GM12801 (cell line): Measurements from ENCODE around the gene SLC12A8.

Experiments used
- CTCF ChIP-seq: IDR thresholded peaks from one replicate; pipeline ENCODE4 v1.5.1; 2011; ENCODE audit warnings: control low read depth; ENCODE audit not compliant: insufficient read length; ENCODE audit errors: extremely low read depth

Gene SLC12A8

GRCh38 chr3:125172346-125172745, 40.2 kb downstream of the SLC12A8 start:
- no peak for TF ChIP-seq CTCF

DNA sequence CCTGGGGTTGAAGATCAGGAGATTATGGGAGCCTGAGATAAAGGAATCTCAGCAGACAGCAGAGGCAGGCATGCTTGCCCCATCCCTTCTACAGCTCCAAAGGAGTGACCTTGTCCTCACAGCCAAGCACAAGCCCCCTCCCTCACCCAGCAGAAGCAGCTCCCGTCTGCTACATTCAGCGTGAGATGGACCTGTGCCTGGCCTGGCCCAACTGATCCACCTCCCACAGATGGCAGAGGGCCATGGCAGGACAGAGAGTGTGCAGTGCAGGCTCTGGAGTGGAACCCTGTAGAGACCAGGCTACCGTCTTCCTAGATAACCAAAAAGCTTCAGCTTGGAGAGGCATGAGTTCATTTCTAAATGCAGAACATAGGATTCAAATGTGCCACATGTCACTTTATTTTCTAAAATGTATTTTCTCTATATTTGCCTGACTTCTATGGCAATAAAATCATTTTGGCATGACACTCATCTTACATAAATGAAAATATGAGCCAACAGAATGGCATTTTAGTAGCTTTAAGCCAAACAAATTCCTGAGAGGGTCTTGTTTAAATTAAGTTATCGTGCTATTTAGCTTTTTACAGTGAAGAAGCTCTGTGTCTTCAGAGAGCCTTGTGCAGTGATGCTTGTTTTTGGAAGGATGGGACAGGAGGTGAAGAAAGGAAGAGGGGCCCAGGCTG, 43.7 kb downstream of the SLC12A8 start:
- TF ChIP-seq CTCF, result no peak

DNA sequence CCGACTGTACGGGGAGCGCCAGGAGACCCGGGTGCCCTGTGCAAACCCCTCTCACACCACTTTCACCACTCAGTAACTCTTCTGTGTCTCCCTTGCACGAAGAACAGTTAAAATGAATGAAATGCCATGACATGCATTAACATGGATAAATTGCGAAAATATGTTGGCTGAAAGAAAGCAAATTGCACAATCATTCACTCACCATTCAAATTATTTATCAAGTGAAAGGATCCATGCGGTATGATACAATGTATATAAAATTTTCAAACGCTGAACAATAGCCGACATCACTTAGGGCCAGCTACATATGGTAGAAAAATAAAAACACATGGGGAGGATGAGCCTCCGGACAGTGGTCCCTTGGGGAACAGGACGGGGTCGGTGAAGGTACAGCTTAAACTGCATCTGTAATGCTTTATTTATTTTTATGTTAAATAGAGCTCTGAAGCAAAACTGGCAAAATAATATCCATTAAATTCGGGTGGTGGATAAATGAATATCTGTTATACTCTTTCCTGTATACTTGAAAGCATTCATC, 45.9 kb downstream of the SLC12A8 start:
- TF ChIP-seq CTCF, result no peak

DNA sequence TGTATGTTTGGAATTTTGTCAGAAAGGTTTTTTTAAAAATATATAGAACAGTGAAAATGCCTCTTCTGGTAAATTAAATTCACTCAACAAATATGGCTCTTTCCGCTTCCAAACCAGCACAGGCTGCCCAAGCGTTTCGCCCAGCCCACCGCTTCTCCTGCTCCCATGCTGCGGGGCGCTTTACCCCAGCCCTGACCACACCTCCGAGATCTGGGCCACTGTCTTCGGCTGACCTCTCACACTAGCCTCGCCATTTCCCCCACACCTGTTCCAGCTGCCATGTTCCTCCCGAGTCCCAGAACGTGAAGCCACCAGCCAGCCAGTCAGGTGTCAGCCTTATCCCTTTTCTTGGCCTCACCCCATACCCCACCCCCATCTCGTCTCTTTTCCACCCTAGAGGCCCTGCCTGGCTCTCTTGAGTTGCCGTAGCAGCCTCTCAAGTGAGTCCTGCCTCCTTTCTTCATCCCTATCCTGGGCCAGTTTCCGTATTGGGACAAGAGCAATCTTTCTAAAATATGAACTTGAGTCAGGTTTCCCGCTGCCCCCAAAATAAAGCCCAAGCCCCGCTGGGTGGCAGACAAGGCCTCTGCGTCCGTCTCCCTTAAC, 46.5 kb downstream of the SLC12A8 start:
- TF ChIP-seq CTCF, result no peak

GRCh38 chr3:125165189-125165947, 47.2 kb downstream of the SLC12A8 start:
- TF ChIP-seq CTCF, result no peak

DNA sequence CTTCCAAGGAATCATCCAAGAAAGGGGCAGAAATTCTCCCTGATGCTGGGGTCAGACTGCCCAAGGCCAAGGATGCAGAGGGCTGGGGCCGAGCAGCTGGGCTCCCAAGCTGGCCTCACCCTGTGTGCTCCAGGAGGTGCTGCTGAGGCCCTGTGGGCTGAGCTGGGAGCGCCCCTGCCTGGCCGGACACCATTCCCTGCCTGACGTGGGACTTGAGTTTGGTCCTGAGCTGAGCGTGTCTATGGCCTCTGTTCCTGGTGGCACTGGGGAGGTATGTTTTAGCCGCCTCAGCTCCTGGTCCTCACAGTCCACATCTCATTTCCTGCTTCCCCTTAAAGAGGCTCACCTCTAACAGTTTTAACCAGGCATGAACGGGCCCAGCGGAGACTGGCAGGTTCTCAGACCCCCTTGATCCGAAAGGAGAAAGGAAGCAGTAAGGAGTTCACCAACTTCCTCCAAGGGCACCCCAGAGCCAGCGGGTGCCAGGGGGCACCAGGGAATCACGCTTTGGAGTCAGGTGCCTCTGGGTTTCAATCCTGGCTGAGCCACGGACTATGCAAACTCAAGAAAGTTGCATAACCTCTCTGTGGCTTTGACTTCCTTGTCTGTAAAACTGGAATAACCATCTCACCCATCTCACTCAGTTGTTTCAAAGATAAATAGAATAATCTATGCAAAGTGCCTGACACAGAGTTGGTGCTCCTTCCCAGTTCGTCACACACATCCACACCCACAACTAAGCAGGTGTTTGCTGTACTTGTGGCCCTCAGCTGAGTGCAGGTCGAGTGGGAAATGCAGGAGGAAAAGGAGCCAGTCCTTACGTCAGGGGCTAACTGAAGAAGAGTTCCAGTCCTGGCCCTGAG, 48.6 kb downstream of the SLC12A8 start:
- no peak for TF ChIP-seq CTCF
